ENCODE data around the gene BICRAL.
A peak's percentile ranks its signal among the peaks of the same experiment; 100 is the strongest.

Gene BICRAL

DNA sequence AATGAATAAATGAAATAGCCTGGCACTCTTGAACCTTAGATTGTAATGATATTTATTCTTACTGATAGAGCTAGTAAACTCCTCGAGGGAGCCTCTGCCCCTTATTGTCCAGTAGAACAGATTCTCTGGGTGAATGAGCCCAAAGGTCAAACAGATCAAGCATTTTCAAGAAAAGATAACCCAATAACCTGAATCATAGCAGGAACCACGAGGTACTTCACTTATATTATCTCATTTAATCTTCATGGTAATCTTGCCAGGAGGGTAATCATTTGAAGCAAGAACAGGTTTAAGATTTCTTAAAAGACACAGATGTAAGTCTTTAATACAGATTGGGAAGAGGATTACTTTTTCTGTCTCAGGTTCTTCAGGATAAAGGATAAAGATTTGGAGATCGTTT, 18.9 kb upstream of the BICRAL start:
- no peak for DNase-seq

DNA sequence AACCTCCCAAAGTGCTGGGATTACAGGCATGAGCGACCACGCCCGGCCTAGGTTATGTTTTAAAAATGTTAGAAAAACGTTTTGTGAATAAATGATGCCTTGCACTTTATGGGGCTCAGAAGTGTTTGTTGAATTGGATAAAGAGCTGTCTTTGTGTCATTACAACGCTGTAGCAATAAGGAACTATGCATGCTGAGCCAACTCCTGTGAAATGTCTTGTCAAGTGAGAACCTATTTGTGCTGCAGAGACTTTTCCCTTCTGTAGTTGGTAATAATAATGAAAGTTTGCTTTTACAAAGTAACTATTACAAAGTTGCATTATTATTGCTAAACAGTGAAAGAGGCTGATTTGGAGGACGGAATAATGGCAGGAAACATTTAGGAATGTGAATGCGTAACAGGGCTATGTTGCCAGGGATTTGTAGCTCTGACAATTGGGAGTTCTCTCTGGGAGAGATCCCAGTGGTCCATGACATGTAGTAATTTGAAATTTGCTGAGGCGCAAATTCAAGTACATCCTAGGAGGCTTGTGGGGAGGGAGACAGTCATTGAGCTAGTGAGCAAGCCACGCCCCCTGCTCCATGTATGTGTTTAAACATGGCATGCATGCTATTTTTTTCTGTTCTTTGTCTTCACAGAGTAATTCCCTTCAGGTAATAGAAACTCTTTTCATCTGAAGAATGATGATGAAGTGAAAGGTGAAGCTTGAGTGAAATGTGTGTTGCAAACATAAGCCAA, 16.8 kb upstream of the BICRAL start:
- DNase-seq, result no peak

DNA sequence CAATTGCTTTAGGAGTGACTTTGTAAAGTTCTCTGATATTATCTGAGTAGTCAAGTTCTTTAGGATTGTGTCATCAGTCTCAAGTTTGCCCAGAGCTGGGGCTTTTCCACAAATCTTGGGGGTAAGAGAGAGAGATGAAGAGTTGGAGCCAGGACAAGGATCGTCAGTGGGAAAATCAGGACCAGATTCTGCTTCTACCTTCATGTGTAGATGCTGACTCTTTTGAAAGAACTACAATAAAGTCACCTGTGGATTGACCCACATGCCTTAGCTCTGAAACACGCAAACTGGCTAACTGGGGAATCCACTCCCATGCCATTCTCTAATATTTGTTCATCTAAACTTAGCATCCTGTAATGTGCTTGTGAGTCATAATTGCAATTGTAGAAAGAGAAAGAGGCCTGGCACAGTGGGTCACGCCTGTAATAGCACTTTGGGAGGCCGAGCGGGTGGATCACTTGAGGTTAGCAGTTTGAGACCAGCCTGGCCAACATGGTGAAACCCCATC, 15.6 kb upstream of the BICRAL start:
- peak; percentile 21 for DNase-seq

DNA sequence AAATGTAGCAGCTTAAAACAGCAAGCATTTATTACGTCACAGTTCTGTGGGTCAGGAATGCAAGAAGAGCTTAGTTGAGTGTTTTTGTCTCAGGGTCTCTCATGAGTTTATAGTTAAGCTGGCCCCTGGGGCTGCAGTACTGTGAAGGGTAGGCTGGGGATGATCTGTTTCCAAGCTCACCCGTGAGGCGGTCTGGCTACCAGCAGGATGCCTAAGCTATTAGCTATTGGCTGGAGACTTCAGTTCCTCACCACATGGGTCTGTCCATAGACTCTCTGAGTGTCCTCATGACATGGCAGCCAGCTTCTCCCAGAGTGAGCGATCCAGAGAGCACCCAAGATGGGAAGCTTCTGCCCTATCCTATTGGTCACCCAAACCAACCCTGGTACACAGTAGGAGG, 12.8 kb upstream of the BICRAL start:
- no peak for DNase-seq

DNA sequence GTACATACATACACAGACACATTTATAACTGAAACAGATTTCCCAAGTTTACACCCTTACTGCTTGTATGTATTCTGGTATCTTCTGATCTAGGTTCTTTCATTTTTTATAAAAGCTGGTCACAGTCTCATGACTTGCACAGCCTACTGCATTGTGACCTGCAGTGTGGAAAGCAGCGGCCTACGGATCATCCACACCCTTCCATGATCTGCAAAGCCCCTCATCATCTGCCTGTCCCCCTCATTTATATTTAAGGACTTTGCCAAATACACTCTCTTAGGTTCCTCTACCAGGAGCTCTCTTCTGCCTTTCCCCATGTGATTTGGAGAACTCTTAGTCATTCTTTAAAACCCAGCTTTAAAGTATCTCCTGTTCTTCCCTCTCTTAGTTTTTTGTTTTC, 12.0 kb upstream of the BICRAL start:
- no peak for DNase-seq

DNA sequence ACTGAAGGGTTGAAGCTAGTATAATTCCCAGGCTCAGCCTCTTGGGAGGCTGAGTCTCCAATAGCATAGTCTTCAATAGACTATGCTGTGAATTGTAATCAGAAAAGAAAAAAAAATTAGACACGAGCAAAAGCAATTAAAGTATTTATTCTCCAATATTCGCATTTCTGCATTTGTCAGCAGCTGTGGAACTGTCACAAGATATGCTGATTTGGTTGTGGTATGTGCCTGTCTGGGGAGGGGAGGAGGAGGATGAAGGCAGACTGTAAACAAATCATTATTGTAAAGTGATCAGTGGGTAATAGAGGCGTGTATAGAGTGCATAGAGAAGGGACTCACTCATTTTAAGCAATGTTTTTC, 10.1 kb upstream of the BICRAL start:
- DNase-seq, result no peak

DNA sequence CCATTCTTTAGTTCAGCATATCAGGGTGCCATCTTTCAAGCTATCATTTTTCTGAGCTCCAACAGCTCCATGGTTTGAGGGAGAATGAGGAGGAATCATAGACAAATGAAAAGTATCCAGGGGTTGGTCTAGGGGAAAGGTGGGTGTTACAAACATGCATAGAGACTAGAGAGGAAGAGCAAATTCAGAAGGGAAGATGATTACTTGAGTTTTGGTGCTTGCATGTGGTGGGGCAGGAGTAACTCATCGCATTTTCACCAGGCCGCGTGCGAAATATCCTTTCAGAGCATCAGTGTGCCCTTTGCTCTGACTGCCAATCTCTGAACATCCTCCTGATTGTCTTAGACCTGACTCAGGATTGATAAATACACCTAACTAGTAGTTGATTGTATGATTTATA, 7.7 kb upstream of the BICRAL start:
- DNase-seq, result no peak

DNA sequence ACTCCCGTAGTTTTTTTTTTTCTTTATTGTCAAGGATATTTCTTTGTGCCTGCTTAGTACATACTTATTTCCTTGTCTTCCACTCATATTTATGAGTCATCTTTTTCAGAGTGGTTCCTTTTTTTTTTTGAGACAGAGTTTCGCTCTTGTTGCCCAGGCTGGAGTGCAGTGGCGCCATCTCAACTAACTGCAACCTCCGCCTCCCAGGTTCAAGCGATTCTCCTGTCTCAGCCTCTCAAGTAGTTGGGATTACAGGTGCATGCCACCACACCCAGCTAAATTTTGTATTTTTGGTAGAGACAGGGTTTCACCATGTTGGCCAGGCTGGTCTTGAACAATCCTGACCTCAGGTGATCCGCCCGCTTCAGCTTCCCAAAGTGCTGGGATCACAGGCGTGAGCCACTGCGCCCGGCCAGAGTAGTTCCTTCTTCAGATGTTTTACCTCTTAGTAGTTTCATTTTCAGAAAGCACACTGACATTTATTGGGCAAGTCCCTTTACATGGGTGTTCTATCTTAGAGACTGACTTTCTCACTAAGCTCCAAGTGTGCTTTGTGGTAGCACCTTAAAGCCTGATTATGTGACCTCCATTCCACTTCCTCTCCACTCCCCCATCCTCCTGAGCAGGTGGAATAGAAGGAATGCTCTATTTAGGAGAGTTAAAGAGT, 6.9 kb upstream of the BICRAL start:
- DNase-seq, result peak; percentile 80

DNA sequence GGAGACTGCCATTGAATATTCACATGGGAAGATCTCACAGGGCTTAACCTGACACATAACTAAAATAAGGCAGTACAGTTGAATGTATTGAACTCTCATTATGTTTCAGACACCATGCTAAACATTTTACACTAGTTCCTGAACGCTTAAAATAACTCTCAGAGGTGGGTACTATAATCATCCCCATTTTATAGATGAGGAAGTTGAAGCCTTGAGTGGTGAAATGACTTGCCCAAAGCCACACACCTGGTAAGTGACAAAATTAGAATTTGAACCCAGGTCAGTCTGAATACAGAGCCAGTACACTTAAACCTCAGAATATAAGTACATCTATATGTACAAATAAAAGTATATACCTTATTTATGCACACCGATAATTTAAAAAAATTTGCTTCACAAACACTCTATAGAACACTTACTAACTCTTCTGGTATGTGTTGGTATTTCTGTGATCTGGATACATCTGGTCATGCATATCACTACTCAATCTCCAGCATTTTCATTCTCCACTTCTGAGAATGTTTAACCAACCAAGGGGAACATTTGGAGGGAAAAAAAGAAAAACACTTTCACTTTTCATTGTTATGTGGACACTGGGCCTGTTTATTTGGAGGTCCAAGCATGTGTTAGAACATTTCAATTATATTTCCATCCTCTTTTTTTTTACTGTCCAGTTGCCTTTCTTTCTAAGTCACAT, 4.6 kb upstream of the BICRAL start:
- no peak for DNase-seq

DNA sequence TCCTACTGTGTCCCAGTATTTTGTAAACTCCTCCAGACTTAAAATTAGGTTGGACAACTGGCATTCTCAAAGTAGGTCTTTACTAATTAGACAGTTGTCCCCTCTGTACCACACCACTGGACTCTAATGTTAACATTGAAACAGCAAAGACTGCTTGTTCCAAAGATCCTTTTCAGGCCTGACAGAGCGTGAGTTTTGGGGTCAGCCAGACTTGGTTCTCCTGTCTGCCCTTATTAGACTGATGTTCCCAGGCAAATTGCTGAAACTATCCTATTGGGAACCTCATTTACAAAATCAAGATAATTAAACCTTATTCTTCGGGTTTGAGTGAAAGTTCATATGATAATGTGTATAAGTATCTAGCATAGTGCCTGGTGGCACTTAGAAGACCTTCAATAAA, 3.7 kb upstream of the BICRAL start:
- no peak for DNase-seq

DNA sequence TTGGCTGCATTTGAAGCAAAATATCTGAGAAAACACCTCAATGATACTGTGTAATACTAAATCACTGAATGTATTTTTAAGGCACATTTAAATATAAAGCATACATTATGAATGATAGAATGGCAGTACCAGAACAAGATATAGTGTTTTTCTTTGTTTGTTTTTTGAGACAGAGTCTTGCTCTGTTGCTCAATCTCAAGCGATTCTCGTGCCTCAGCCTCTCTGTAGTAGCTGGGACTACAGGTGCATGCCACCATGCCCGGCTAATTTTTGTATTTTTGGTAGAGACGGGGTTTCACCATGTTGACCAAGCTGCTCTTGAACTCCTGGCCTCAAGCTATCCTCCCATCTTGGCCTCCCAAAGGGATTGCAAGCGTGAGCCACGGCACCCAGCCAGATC, 2.3 kb upstream of the BICRAL start:
- DNase-seq, result no peak

DNA sequence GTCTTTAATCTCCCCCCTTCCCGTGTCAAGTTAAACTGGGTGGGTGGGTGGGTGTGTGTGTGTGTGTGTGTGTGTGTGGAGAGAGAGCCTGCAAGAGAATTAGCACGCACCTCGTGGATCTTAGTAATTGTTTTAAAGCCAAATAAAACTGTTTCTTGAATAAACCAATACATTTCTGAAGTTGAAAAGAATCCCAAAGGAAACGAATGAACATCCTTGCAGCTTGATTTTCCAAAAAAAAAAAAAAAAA, 381 bp upstream of the BICRAL start:
- DNase-seq, result no peak

DNA sequence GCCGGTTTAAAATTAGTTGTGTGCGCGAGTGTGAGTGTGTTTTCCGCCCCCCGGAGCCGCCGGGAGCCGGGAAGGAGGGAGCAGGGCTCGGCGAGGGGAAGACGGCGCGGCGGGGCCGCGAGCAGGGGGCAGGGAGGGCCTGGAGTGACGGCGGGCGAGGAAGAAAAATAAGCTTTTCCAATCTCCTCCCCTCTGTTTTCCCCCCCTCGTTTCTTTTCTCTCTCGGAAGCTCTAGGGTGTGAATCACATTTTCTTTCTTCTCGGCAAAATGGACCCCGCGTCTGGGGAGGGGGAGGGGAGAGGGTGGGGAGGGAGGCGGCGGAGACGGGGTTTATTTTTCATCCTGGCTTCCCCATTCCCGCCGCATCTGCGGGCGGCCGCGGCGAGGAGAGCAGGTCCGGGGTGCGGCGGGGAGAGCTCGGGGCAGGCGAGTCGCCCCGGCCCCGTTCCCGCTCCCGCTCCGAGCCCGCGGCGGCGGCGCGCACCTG, 881 bp downstream of the BICRAL start:
- DNase-seq, result peak; percentile 90

DNA sequence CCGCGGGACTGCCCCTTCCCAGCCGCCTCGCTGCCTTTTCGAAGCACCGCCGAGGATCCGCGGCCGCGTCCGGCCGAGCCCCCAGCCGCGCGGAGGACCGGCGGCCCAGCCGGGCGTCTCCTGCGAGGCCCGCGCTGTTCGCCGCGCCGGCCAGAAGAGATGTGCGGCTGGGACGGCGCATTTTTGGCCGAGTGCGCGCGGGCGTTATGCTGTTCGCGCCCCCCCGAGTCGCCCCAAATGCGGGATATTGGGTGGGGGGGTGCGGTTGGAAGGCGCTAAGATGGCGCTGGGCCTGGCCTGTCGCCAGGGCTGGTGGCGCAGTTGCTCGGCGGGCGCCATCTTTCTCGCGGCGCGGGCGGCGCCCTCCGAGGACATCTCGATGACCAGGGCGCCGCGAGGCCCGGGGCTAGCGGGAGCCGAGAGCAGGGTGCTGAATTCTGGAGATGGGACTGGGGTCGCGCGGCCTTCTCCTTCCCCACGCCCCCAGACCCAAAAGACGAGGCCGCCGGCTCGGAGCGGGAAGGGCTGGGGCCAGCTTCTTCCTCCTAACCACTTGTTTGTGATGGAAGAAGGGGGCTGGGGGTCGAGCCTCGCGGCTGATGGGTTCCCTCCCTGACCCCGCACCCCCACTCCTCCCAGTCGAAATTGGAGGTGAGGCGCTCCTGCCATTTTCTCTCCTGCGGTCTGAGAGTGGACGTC, 1.5 kb downstream of the BICRAL start:
- DNase-seq, result peak; percentile 92

DNA sequence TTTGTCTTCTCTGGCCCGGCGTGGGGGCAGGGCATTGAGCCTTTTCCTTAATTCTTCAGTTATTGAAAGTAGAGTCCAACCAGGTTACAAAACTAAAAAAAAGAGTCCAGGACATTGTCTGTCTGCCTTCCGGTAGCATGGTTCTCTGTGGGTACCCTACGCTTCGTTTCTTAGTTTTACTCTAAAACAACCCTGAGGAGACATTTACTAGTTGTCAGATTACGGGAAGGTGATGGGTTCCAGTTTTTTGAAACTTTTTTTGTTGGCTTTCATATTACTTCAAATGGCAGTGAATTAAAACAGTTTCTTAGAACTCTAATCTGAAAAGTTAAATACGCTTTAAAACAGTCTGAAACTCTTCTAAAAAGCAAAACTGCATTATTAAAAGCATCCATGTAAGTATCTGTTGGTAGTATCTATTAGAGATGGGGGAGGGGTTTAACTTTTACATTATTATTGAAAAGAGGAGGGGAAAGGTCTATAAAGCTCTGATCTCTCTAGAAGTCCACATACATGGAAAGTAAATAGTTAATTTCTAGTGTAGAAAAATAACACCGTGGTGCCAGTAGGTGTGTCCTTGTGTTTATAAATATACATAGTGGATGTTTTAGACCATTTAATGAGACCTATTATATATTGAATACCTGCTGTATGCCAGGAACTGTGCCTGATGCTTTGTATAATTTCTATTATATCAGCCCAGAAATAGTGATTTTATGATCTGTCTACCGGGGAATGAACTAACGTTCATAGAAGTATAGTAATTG, 2.2 kb downstream of the BICRAL start:
- DNase-seq, result no peak

DNA sequence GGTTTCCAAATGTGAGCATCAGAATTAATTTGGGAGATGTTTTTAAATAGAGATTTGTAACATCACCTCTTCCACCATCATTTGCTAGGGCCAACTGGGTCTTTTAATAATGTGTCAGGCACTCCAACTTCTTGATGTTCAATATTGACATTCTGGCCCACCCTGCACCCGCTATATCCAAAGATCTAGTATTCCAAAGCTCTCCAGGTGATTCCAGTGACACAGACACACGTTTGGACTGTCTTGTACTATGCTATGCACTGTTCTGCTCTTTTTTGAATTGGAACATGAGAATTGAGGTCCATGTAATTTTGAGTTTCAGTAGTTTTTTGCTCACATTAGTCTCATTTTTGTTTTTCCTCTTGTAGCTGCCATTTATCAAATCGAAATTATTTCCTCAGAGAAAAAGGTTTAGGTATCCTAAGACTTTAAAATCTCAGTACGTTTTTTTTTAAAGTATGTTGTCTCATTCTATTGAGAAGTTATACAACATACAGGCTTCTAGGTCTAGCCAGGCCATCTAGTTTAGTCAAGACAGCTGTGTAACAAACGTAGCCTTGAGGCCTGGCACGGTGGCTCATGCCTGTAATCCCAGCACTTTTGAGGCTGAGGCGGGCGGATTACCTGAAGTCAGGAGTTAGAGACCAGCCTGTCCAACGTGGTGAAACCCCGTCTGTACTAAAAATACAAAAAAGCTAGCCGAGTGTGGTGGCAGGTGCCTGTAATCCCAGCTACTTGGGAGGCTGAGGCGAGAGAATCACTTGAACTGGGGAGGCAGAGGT, 3.1 kb downstream of the BICRAL start:
- no peak for DNase-seq

DNA sequence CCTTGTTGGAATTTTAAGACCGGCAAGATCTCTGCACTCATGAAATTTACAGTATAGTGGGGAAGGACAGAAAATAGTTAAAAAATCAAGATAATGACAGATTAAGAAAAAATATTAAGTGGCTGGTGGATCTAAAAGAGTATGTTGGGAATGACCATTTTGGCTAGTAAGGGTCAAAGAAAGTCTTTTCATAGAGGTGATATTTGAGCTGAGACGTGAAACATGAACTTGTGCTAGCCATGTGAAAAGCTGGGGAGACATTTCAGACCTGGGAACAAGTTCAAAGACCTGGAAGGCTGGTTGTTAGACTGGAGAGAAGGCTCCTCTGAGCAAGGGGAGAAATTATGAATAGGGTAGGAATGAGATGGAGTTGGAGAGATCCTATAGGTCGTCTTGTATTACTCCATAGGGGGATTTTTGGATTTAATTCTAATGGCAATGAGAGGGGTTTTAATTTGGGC, 4.7 kb downstream of the BICRAL start:
- no peak for DNase-seq

DNA sequence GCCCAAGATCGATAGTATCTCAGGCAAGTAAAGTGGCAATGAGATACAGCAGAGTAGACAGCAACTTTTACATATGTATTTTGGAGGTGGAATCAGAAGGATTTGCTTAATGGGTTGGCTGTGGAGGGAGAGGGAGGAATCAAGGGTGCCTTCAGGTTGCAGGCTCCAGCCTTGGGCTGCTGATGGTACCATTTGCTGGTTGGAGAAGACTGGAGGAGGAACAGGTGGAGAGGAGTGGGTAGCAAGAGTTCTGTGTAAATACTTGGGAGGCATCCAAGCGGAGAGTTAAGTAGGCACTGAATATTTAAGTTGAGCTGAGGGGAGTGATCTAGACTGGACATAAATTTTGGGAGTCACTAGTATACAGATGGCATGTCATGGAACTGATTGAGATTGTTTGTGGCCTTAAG, 5.2 kb downstream of the BICRAL start:
- DNase-seq, result no peak

DNA sequence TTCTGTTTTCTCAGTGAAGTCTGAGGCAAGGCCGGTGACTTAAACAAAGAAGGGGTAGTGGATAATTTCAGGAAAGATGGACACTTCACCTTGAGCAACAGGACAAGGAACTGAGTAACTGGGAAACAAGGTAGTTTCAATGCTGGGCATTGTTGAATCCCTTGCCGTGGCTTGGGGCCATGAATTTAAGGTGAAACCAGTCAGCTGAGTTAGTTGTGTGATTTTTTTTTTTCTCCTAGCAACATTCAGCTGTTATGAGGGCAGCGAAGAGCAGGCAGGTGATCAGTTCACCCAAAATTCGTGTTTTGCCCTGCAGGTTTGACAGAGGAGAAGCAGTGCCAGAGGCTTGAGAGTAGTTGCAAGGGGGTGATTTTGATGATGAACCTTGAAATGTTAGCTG, 6.8 kb downstream of the BICRAL start:
- DNase-seq, result no peak

DNA sequence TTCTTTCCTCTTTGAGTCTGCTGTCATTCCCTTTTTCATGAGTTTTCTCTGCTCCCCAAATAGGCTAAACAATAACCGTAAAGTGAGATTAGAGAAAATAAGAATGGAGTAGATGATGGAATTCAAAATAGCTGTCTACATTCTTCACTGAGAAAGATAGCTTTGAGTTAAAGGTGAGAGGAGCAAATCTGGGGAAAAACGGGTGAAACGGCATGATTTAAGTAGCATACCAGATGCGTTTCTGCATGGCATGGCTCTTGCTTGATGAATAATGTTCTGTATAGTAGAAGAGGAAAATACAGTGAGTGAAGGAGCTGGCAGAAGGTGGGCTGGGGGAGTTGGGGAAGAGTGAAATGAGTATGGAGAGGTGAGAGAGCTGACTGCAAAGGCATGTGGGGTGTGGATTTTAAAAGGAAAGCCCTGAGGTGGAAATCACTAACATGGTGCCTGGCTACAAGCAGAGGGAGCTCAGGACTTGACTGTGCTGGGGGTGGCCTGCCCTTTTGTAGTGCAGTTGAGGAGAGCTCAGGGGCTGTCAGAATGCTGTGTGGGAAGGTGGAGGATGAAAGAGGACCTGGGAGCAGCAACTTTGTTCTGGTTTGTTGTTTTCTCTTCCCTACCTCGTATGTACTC, 8.8 kb downstream of the BICRAL start:
- no peak for DNase-seq

DNA sequence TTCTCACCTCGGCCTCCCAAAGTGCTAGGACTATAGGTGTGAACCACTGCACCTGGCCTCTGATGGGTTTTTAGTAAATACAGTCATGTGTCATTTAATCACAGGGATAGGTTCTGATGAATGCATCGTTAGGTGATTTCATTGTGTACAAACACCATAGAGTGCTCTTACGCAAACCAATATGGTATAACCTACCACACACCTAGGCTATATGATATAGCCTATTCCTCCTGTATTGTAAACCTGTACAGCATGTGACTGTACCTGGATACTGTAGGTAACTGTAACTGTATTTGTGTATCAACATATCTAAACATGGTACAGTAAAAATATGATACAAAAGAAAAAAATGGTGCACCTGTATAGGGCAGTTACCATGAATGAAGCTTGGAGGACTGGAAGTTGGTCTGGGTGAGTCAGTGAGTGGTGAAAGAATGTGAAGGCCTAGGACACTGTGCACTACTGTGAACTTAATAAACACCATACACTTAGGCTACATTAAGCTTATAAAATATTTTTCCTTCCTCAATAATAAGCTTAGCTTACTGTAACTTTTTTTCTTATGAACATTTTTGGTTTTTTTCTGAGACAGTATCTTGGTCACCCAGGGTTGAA, 10.0 kb downstream of the BICRAL start:
- DNase-seq, result no peak

Data from activated CD8-positive, alpha-beta memory T cell treated with anti-CD3 and anti-CD28 coated beads for 24 hours (primary cell).